Mesenchymal stem cell (in vitro differentiated cells and primary cell): ENCODE results near the gene LRFN2.

Experiments used
- DNase-seq: peaks from one replicate; pipeline ENCODE4 v3.0.0-alpha.2; 2013
- H2AFZ ChIP-seq: one replicate; pipeline ENCODE4 v1.6.1; 2013; ENCODE audit warnings: low read depth, mild to moderate bottlenecking, control low read depth, inconsistent platforms, low read length, moderate library complexity
- H2AK5ac ChIP-seq: 2 replicates; pipeline ENCODE4 v1.6.1; 2013; ENCODE audit warnings: low read length, moderate library complexity, mild to moderate bottlenecking, inconsistent platforms; ENCODE audit not compliant: severe bottlenecking
- H2BK120ac ChIP-seq: one replicate; pipeline ENCODE4 v1.6.1; 2013; ENCODE audit warnings: low read depth, mild to moderate bottlenecking, inconsistent platforms, low read length, moderate library complexity
- H2BK12ac ChIP-seq, 2 experiments: one replicate each; pipeline ENCODE4 v1.6.1; 2013; ENCODE audit warnings: inconsistent platforms in 2 of 2, low read length in 2 of 2, mild to moderate bottlenecking in 2 of 2, moderate library complexity in 2 of 2, control low read depth in 1 of 2
- H2BK15ac ChIP-seq: one replicate; pipeline ENCODE4 v1.6.1; 2013; ENCODE audit warnings: mild to moderate bottlenecking, low read depth, inconsistent platforms; ENCODE audit not compliant: poor library complexity, severe bottlenecking
- H2BK5ac ChIP-seq: 2 replicates; pipeline ENCODE4 v1.6.1; 2013; ENCODE audit warnings: low read depth, mild to moderate bottlenecking, low read length, control low read depth, inconsistent platforms; ENCODE audit not compliant: poor library complexity, severe bottlenecking
- H3K14ac ChIP-seq, 2 experiments: one replicate each; pipeline ENCODE4 v1.6.1; 2013; ENCODE audit warnings: inconsistent platforms in 2 of 2, low read length in 2 of 2, control low read depth in 1 of 2, mild to moderate bottlenecking in 1 of 2, moderate library complexity in 1 of 2
- H3K18ac ChIP-seq, 2 experiments: one replicate each; pipeline ENCODE4 v1.6.1; 2013; ENCODE audit warnings: inconsistent platforms in 2 of 2, low read length in 2 of 2, control low read depth in 1 of 2, low read depth in 1 of 2, mild to moderate bottlenecking in 1 of 2
- H3K23ac ChIP-seq, 2 experiments: one replicate each; pipeline ENCODE4 v1.6.1; 2013; ENCODE audit warnings: inconsistent platforms in 2 of 2, low read length in 2 of 2, mild to moderate bottlenecking in 2 of 2, moderate library complexity in 2 of 2, control low read depth in 1 of 2
- H3K27ac ChIP-seq: 2 replicates; pipeline ENCODE4 v1.5.1; 2013; ENCODE audit warnings: mild to moderate bottlenecking, moderate library complexity, low read length, control low read depth, inconsistent platforms; ENCODE audit not compliant: poor library complexity, severe bottlenecking
- H3K27me3 ChIP-seq, 2 experiments: 2 replicates each; pipeline versions ENCODE4 v1.6.1 to v1.7.0; 2013; ENCODE audit warnings: low read length in 2 of 2, mild to moderate bottlenecking in 2 of 2, moderate library complexity in 2 of 2, control low read depth in 1 of 2, inconsistent platforms in 1 of 2; ENCODE audit not compliant: control insufficient read depth in 1 of 2, insufficient read depth in 1 of 2
- H3K36me3 ChIP-seq, 2 experiments: 2 replicates each; pipeline versions ENCODE4 v1.6.1 to v1.7.0; 2013; ENCODE audit warnings: low read length in 2 of 2, control low read depth in 1 of 2, inconsistent platforms in 1 of 2, low read depth in 1 of 2, mild to moderate bottlenecking in 1 of 2; ENCODE audit not compliant: insufficient read depth in 2 of 2, control insufficient read depth in 1 of 2
- H3K4ac ChIP-seq, 2 experiments: one replicate each; pipeline ENCODE4 v1.6.1; 2013; ENCODE audit warnings: inconsistent platforms in 2 of 2, low read length in 2 of 2, mild to moderate bottlenecking in 2 of 2, moderate library complexity in 2 of 2, control low read depth in 1 of 2, low read depth in 1 of 2
- H3K4me1 ChIP-seq: 2 replicates; pipeline ENCODE4 v1.6.1; 2013; ENCODE audit warnings: low read depth, low read length, control low read depth; ENCODE audit not compliant: control insufficient read depth, insufficient read depth
- H3K4me2 ChIP-seq: 2 replicates; pipeline ENCODE4 v1.6.1; 2013; ENCODE audit warnings: low read length, mild to moderate bottlenecking, inconsistent platforms; ENCODE audit not compliant: poor library complexity, severe bottlenecking
- H3K4me3 ChIP-seq, 2 experiments: 2 replicates each; pipeline versions ENCODE4 v1.5.1 to v1.7.0; 2013; ENCODE audit warnings: low read length in 2 of 2, mild to moderate bottlenecking in 2 of 2, control low read depth in 1 of 2, low read depth in 1 of 2; ENCODE audit not compliant: insufficient read depth in 1 of 2
- H3K79me1 ChIP-seq: replicated peaks from 2 replicates; pipeline ENCODE4 v1.6.1; 2013; ENCODE audit warnings: mild to moderate bottlenecking, control low read depth, low read length, inconsistent platforms; ENCODE audit not compliant: poor library complexity, severe bottlenecking
- H3K9ac ChIP-seq: 2 replicates; pipeline ENCODE4 v1.7.0; 2013; ENCODE audit warnings: mild to moderate bottlenecking, low read length, moderate library complexity
- H3K9me3 ChIP-seq: 2 replicates; pipeline ENCODE4 v1.7.0; 2013; ENCODE audit warnings: mild to moderate bottlenecking, low read length; ENCODE audit not compliant: control insufficient read depth
- H4K8ac ChIP-seq: one replicate; pipeline ENCODE4 v1.6.1; 2013; ENCODE audit warnings: inconsistent platforms, mild to moderate bottlenecking, low read length, moderate library complexity
- H4K91ac ChIP-seq: one replicate; pipeline ENCODE4 v1.6.1; 2013; ENCODE audit warnings: mild to moderate bottlenecking, low read length, inconsistent platforms
- WGBS: methylation state at CpG from one replicate; pipeline ENCODE4 v1.1.7; 2013; ENCODE audit warnings: mixed read lengths; 5-methylcytosine and 5-hydroxymethylcytosine counted together

LRFN2 gene

DNA sequence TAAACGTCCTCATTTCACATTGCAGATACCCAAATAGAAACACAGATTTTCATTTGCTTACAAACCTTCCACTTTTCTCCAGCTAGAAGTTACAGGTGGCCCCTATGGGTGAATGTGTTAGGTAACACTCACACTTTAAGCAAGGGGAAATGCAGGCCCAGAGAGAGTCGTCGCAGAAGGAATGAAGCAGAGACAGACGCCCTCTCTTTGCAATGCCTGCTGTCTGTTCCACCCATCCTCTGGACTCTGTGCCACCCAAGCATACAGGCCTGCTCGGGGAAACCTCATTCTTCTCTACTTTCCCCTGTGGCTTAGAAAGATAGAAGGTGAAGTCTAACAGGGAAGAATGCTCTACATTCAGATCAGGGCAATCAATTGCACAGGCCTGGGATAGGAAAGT, 57.2 kb downstream of the LRFN2 start:
- Histone ChIP-seq H2BK15ac (no peak overlapping the region), H3K27me3 (peaks cover 0 to 39% of the 10 kb centered on the region in 2 experiments), H3K36me3 (no peaks in the 10 kb centered on the region), H3K14ac (no peak overlapping the region), H2BK120ac (no peak overlapping the region), H3K79me1 (no peaks in the 10 kb centered on the region), H2BK5ac (no peak overlapping the region), H3K9me3 (no peaks in the 10 kb centered on the region), H3K9ac (no peak overlapping the region), H3K27ac (no peak overlapping the region), H3K4me1 (no peaks in the 10 kb centered on the region), H2AK5ac (no peak overlapping the region), H3K4me2 (no peak overlapping the region), H3K4ac (no peak overlapping the region), H4K8ac (no peak overlapping the region), H3K23ac (no peak overlapping the region), H3K4me3 (no peak overlapping the region), H2BK12ac (no peak overlapping the region), H3K18ac (no peak overlapping the region), H2AFZ (no peak overlapping the region), H4K91ac (no peak overlapping the region)
- 88% methylated on average over 3 of the region's 5 CpGs for WGBS
- no peak for DNase-seq

GRCh38 chr6:40529040-40529439, 58.1 kb downstream of the LRFN2 start:
- no peaks in the 10 kb centered on the region for H3K79me1 ChIP-seq
- H3K4ac ChIP-seq = no peak overlapping the region
- H2BK15ac ChIP-seq = no peak overlapping the region
- H3K27me3 ChIP-seq = peaks cover 0 to 39% of the 10 kb centered on the region in 2 experiments
- no peak overlapping the region for H3K14ac ChIP-seq
- DNase-seq = no peak
- no peak overlapping the region for H2AK5ac ChIP-seq
- H2AFZ ChIP-seq = no peak overlapping the region
- H3K36me3 ChIP-seq = no peaks in the 10 kb centered on the region
- no peak overlapping the region for H3K18ac ChIP-seq
- no peak overlapping the region for H4K91ac ChIP-seq
- H4K8ac ChIP-seq = no peak overlapping the region
- H3K27ac ChIP-seq = no peak overlapping the region
- no peak overlapping the region for H2BK12ac ChIP-seq
- no peak overlapping the region for H2BK5ac ChIP-seq
- no peak overlapping the region for H3K4me2 ChIP-seq
- H3K4me1 ChIP-seq = no peaks in the 10 kb centered on the region
- H2BK120ac ChIP-seq = no peak overlapping the region
- H3K4me3 ChIP-seq = no peak overlapping the region
- WGBS = 54% methylated on average over 3 of the region's 4 CpGs
- no peak overlapping the region for H3K23ac ChIP-seq
- no peak overlapping the region for H3K9ac ChIP-seq
- no peaks in the 10 kb centered on the region for H3K9me3 ChIP-seq

GRCh38 chr6:40528051-40528450, 59.1 kb downstream of the LRFN2 start:
- Histone ChIP-seq H3K27ac (no peak overlapping the region), H3K14ac (no peak overlapping the region), H2AFZ (no peak overlapping the region), H3K9ac (no peak overlapping the region), H2BK120ac (no peak overlapping the region), H4K91ac (no peak overlapping the region), H3K23ac (no peak overlapping the region), H3K4me2 (no peak overlapping the region), H3K4me3 (no peak overlapping the region), H2AK5ac (no peak overlapping the region), H3K79me1 (no peaks in the 10 kb centered on the region), H2BK12ac (no peak overlapping the region), H3K18ac (no peak overlapping the region), H4K8ac (no peak overlapping the region), H3K27me3 (peaks cover 0 to 32% of the 10 kb centered on the region in 2 experiments), H3K9me3 (no peaks in the 10 kb centered on the region), H2BK5ac (no peak overlapping the region), H3K36me3 (no peaks in the 10 kb centered on the region), H2BK15ac (no peak overlapping the region), H3K4ac (no peak overlapping the region), H3K4me1 (no peaks in the 10 kb centered on the region)
- DNase-seq = no peak
- WGBS = 92% methylated on average over 5 of the region's 5 CpGs

DNA sequence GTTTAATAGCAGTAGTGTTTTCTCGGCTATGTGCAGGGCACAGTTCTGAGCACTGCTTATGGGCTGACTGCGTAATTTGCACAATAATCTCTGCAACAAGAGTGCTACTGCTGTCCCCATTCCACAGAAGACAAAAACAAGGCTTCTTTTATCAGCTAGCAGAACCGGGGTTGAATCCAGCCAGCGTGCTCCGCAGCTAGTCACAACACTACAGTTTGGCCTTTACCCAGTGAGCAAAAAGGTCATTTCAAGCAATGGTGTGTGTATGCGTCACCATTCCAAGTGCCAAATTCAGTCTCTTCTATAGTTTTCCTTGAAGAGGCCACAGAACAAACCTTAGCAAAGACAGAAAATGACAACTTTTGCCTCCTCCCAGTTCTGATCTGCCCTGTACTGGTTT, 61.1 kb downstream of the LRFN2 start:
- Histone ChIP-seq H2BK5ac (no peak overlapping the region), H3K9me3 (no peaks in the 10 kb centered on the region), H3K18ac (no peak overlapping the region), H3K79me1 (no peaks in the 10 kb centered on the region), H3K27me3 (peaks cover 0 to 30% of the 10 kb centered on the region in 2 experiments), H2BK12ac (no peak overlapping the region), H2AK5ac (no peak overlapping the region), H3K14ac (no peak overlapping the region), H2AFZ (no peak overlapping the region), H3K9ac (no peak overlapping the region), H4K8ac (no peak overlapping the region), H3K4me1 (no peaks in the 10 kb centered on the region), H3K27ac (no peak overlapping the region), H3K4me3 (no peak overlapping the region), H3K4ac (no peak overlapping the region), H4K91ac (no peak overlapping the region), H3K4me2 (no peak overlapping the region), H3K36me3 (no peaks in the 10 kb centered on the region), H3K23ac (no peak overlapping the region), H2BK15ac (no peak overlapping the region), H2BK120ac (no peak overlapping the region)
- DNase-seq = no peak
- 87% methylated on average over 6 of the region's 6 CpGs for WGBS
